Coronary artery (tissue), 2 donors: ENCODE measurements around the gene ZNF281.
"Not testable (repeated sequence)": the region's sequence is repeated elsewhere in the genome, so short reads cannot be mapped to it uniquely, and the experiment has no call there.

Source experiments
- DNase-seq: peaks from one replicate; pipeline ENCODE4 v3.0.0-alpha.2; 2017; ENCODE audit warnings: low spot score
- H3K27ac ChIP-seq, 2 donors: fragments of 200-600 bp; sonication (generic); one replicate each; pipeline ENCODE4 v1.5.1; 2016 to 2019
- H3K4me3 ChIP-seq: fragments of 200-600 bp; sonication (generic); 2 replicates; pipeline ENCODE4 v1.5.1; 2016; ENCODE audit warnings: mild to moderate bottlenecking, moderate library complexity
- TF ChIP-seq, protein P1 (sequence below): fragments of 200-600 bp; sonication (generic); IDR thresholded peaks from one replicate; pipeline ENCODE4 v1.5.1; 2019; ENCODE audit warnings: antibody characterized with exemption

ZNF281 gene

DNA sequence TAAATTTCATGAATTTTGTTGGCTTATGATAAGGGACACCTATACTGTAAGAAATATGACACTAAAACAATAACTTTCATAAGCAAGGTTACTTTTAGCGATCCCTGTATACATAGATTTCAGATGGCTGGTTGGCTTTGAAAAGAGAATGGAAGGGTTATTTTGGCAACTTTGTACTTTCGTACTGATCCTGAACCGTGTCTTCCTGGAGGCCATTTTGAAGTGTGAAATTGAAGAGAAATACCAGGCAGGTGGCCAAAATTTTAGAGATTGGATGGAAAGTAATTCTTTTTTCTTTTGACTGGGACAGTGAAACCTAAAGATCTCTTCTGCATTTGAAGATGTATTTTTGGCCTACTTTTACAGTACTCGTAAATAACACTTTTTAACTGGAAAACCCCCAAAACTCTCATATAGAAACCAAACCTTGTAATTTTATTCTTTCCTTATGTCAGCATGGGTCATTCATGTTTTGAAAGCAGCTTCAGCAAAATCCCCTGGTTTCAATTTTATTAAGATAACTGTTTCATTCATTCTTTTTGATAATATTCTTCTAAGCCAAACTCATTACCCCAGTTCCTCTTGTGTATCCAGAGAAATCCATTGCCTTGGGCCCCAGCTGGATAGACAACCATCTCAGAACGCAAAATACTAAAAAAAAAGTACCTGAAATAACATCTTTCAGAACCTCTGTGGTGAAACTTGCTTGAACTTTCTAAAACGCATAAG, 38.4 kb upstream of the ZNF281 start:
- DNase-seq: no peak
- TF ChIP-seq, protein P1, sequence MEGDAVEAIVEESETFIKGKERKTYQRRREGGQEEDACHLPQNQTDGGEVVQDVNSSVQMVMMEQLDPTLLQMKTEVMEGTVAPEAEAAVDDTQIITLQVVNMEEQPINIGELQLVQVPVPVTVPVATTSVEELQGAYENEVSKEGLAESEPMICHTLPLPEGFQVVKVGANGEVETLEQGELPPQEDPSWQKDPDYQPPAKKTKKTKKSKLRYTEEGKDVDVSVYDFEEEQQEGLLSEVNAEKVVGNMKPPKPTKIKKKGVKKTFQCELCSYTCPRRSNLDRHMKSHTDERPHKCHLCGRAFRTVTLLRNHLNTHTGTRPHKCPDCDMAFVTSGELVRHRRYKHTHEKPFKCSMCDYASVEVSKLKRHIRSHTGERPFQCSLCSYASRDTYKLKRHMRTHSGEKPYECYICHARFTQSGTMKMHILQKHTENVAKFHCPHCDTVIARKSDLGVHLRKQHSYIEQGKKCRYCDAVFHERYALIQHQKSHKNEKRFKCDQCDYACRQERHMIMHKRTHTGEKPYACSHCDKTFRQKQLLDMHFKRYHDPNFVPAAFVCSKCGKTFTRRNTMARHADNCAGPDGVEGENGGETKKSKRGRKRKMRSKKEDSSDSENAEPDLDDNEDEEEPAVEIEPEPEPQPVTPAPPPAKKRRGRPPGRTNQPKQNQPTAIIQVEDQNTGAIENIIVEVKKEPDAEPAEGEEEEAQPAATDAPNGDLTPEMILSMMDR: no peak
- Histone ChIP-seq H3K4me3 (no peak overlapping the region), H3K27ac (no peak overlapping the region)

DNA sequence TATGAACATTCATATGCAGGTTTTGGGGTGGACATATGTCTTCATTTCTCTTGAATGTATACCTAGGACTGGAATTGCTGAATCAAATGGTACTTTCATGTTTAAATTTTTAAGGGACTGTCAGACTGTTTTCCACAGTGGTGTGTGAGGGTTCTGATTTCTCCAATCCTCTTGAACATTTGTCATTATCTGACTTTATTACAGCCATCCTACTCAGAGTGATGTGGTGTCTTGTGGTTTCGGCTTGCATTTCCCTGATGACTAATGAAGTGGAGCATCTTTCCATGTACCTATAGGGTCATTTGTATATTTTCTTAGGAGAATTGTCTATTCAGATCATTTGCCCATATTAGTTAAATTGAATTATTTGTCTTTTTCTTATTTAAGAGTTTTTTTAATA, 35.4 kb upstream of the ZNF281 start:
- Histone ChIP-seq H3K27ac (no peak overlapping the region), H3K4me3 (no peak overlapping the region)
- no peak for DNase-seq
- TF ChIP-seq, protein P1: no peak

DNA sequence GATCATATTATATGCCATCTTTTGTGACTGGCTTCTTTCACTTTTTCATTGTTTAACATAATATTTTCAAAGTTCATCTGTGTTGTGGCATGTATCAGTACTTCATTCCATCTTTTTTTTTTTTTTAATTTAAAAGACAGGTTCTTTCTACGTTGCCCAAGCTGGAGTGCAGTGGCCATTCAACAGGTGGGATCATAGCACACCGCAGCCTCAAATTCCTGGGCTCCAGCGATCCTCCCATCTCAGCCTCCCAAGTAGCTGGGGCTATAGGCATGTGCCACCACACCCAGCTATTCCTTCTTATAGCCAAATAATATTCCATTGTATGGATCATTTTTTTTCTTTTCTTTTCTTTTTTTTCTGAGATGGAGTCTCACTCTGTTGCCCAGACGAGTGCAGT, 34.6 kb upstream of the ZNF281 start:
- no peak overlapping the region for H3K4me3 ChIP-seq
- DNase-seq: no peak
- H3K27ac ChIP-seq: no peak overlapping the region
- TF ChIP-seq, protein P1: no peak

DNA sequence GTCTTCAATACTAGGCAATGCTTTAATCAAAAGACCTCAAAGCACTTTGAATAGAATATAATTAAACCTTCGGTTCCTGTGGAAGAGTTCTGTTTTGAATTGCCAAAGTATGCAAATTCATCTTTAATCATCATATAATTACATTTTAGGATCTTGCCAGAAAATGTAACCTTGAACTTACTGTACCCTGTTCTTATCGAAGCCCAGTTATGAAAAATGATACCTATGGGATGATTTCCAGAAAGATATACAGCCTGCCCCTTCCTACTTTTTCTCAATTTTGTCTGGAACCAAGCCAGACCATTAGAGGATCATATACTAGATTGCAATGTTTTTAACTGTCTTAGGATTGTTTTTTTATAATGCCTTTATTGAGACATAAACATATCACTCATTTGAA, 34.0 kb upstream of the ZNF281 start:
- H3K27ac ChIP-seq: no peak overlapping the region
- no peak for DNase-seq
- TF ChIP-seq, protein P1: no peak
- no peak overlapping the region for H3K4me3 ChIP-seq

DNA sequence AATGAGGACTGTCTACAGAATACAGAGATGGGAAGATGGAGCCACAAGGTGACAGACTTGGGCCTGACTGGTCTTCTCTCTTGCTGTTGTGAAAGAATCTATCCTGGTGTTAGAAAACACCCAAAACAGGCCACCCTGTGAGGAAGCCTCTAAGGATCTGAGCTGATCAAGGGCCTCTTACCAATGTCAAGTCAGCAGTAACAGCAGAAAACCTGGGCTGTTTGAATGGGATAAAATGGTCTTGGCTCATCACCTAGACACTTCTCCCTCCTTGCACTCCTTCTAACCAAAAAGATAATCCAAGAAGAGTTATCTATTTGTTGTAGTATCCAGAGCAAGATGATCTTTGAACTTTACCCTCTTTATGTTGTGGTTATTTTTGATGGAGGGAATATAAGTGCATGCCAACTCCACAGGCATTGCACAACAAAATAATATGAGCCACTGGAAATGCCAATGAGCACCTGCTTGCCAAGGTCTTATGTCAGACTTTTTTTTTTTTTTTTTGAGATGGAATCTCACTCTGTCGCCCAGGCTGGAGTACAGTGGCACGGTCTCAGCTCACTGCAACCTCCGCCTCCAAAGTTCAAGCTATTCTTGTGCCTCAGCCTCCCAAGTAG, 32.8 kb upstream of the ZNF281 start:
- TF ChIP-seq, protein P1: no peak
- Histone ChIP-seq H3K4me3 (no peak overlapping the region), H3K27ac (no peak overlapping the region)
- DNase-seq: no peak

DNA sequence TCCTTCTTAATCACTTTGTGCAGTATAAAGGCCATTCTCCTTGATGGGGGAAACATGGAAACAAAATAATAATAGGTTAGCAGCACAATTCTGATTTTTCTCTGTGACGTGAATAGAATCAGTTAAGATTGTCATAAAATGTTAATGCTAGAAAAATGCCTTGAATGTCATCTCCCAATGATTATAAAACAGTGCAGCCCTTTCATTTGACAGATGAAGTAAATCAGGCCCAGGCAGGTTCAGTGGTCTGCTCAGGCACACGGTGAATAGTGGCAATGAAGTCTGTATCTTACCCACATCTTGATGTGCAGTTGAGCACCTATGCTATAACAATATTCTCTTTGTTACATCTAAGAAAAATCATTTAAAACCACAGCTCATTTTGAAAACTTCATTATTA, 32.2 kb upstream of the ZNF281 start:
- TF ChIP-seq, protein P1: no peak
- Histone ChIP-seq H3K27ac (no peak overlapping the region), H3K4me3 (no peak overlapping the region)
- no peak for DNase-seq

DNA sequence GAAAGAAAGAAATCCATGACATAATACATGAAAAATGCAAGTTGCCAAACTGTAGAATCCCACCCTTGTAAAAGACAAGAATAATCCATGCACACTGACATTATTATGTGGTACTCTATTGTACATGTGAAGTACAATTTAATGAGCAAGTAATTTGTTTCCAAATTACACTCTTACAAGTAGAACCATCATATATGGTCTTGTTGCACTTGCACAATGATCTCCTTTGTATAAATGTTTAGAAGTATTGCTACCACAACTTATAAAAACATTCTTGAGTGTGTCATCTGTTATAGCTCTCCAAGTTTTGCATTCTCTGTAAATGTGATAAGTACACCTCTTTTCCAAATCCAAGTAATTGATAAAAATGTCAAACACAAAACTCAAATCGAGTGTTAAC, 29.1 kb upstream of the ZNF281 start:
- H3K27ac ChIP-seq: no peak overlapping the region
- no peak overlapping the region for H3K4me3 ChIP-seq
- DNase-seq: no peak
- TF ChIP-seq, protein P1: no peak

DNA sequence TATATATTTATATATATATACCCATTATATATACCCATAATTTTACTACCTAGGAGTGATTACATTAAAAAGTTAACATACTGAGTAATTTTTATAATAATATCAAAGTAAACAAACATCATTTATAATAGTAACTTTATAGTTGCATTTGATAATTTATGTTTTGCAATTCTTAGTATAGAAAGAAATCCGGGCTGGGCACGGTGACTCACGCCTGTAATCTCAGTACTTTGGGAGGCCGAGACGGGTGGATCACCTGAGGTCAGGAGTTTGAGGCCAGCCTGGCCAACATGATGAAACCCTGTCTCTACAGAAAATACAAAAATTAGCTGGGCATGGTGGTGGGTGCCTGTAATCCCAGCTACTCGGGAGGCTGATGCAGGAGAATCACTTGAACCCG, 28.6 kb upstream of the ZNF281 start:
- H3K4me3 ChIP-seq, H3K27ac ChIP-seq, DNase-seq: not testable (repeated sequence)
